Left kidney (tissue), 2 donors: ENCODE results near the gene SLCO3A1. TPM values are rescaled to one million over a fixed set of nuclear protein-coding genes. Genes with fewer than 3 reads are reported as not detected.
"Not testable (repeated sequence)": the region's sequence is repeated elsewhere in the genome, so short reads cannot be mapped to it uniquely, and the experiment has no call there.

Experiments used
- DNase-seq: peaks from one replicate; pipeline ENCODE4 v3.0.0-alpha.2; 2013
- polyA plus RNA-seq: library from polyadenylated mRNA; unstranded; fragments of 120-200 nt; gene quantifications from one replicate; pipeline ENCODE4 v1.2.1, GENCODE V29; 2013; ENCODE audit not compliant: insufficient read length

SLCO3A1 gene
- polyA plus RNA-seq, 1 donor = 9.5 TPM

- no peak for DNase-seq
Observed at GRCh38 chr15:92162657-92163056, 309.1 kb downstream of the SLCO3A1 start.

- DNase-seq = no peak
Observed at GRCh38 chr15:92163641-92164040, 310.1 kb downstream of the SLCO3A1 start.

GRCh38 chr15:92164327-92165000 is 311.0 kb downstream of the SLCO3A1 start:
- DNase-seq = no peak

- no peak for DNase-seq
Observed at GRCh38 chr15:92165001-92165346, 311.5 kb downstream of the SLCO3A1 start.

- no peak for DNase-seq
Observed at GRCh38 chr15:92166029-92166428, 312.5 kb downstream of the SLCO3A1 start.

GRCh38 chr15:92166751-92167405 is 313.4 kb downstream of the SLCO3A1 start:
- DNase-seq = no peak

- no peak for DNase-seq
Observed at GRCh38 chr15:92167451-92167850, 313.9 kb downstream of the SLCO3A1 start.

GRCh38 chr15:92168066-92168683 is 314.7 kb downstream of the SLCO3A1 start:
- DNase-seq = no peak

GRCh38 chr15:92170897-92171296 is 317.4 kb downstream of the SLCO3A1 start:
- no peak for DNase-seq

- DNase-seq = no peak
Observed at GRCh38 chr15:92178911-92179310, 325.4 kb downstream of the SLCO3A1 start.

GRCh38 chr15:92184142-92184541 is 330.6 kb downstream of the SLCO3A1 start:
- no peak for DNase-seq

- no peak for DNase-seq
Observed at GRCh38 chr15:92184679-92185230, 331.2 kb downstream of the SLCO3A1 start.

GRCh38 chr15:92187975-92188374 is 334.5 kb downstream of the SLCO3A1 start:
- no peak for DNase-seq

GRCh38 chr15:92189166-92189565 is 335.7 kb downstream of the SLCO3A1 start:
- no peak for DNase-seq

- DNase-seq = no peak
Observed at GRCh38 chr15:92195241-92195640, 341.7 kb downstream of the SLCO3A1 start.

GRCh38 chr15:92196342-92196741 is 342.8 kb downstream of the SLCO3A1 start:
- no peak for DNase-seq

- no peak for DNase-seq
Observed at GRCh38 chr15:92197746-92198145, 344.2 kb downstream of the SLCO3A1 start.

GRCh38 chr15:92200891-92201290 is 347.4 kb downstream of the SLCO3A1 start:
- DNase-seq = no peak

GRCh38 chr15:92205255-92205739 is 351.8 kb downstream of the SLCO3A1 start:
- no peak for DNase-seq

- not testable (repeated sequence) for DNase-seq
Observed at GRCh38 chr15:92207601-92208000, 354.1 kb downstream of the SLCO3A1 start.
